Neural progenitor cell (in vitro differentiated cells): ENCODE results near the gene SH2D1B. TPM values are rescaled to one million over a fixed set of nuclear protein-coding genes. Genes with fewer than 3 reads are reported as not detected.

ENCODE experiments used
- DNase-seq: peaks from one replicate; pipeline ENCODE4 v3.0.0-alpha.2; 2016; ENCODE audit warnings: low spot score
- H2AFZ ChIP-seq: fragments of 200-600 bp; sonication (generic); replicated peaks from 2 replicates; pipeline ENCODE4 v1.6.1; 2016; ENCODE audit warnings: antibody characterized with exemption
- H3F3A ChIP-seq: fragments of 200-600 bp; sonication (generic); 2 replicates; pipeline ENCODE4 v1.6.1; 2016; ENCODE audit warnings: antibody characterized with exemption, low read depth
- H3K27ac ChIP-seq: fragments of 200-600 bp; sonication (generic); 2 replicates; pipeline ENCODE4 v1.5.1; 2016; ENCODE audit warnings: mild to moderate bottlenecking
- H3K27me3 ChIP-seq: fragments of 200-600 bp; sonication (generic); 2 replicates; pipeline ENCODE4 v1.6.1; 2016; ENCODE audit warnings: mild to moderate bottlenecking, moderate library complexity
- H3K36me3 ChIP-seq: fragments of 200-600 bp; sonication (generic); 2 replicates; pipeline ENCODE4 v1.5.1; 2016
- H3K4me1 ChIP-seq: fragments of 200-600 bp; sonication (generic); 2 replicates; pipeline ENCODE4 v1.6.1; 2016; ENCODE audit warnings: mixed run types
- H3K4me2 ChIP-seq: fragments of 200-600 bp; sonication (generic); 2 replicates; pipeline ENCODE4 v1.6.1; 2016
- H3K4me3 ChIP-seq: fragments of 200-600 bp; sonication (generic); 2 replicates; pipeline ENCODE4 v1.5.1; 2016
- H3K79me2 ChIP-seq: fragments of 200-600 bp; sonication (generic); 2 replicates; pipeline ENCODE4 v1.6.1; 2016; ENCODE audit warnings: low read depth
- H3K9ac ChIP-seq: fragments of 200-600 bp; sonication (generic); 2 replicates; pipeline ENCODE4 v1.6.1; 2016
- H3K9me3 ChIP-seq: fragments of 200-600 bp; sonication (generic); 2 replicates; pipeline ENCODE4 v1.5.1; 2016; ENCODE audit warnings: low read depth
- H4K20me1 ChIP-seq: fragments of 200-600 bp; sonication (generic); 2 replicates; pipeline ENCODE4 v1.6.1; 2016; ENCODE audit warnings: low read depth
- H3K27ac Mint-ChIP-seq: 3 replicates; pipeline ENCODE4 v1.8.0; 2021; ENCODE audit warnings: mixed read lengths
- H3K27me3 Mint-ChIP-seq: 2 replicates; pipeline ENCODE4 v1.8.0; 2022; ENCODE audit warnings: low read depth, mild to moderate bottlenecking, inconsistent platforms, moderate library complexity, mixed read lengths; ENCODE audit not compliant: insufficient read depth
- H3K36me3 Mint-ChIP-seq: 3 replicates; pipeline ENCODE4 v1.8.0; 2021; ENCODE audit warnings: mixed read lengths
- H3K4me1 Mint-ChIP-seq: 3 replicates; pipeline ENCODE4 v1.8.0; 2021; ENCODE audit warnings: mixed read lengths
- H3K4me3 Mint-ChIP-seq: 3 replicates; pipeline ENCODE4 v1.8.0; 2021; ENCODE audit warnings: mild to moderate bottlenecking, moderate library complexity, mixed read lengths
- H3K9me3 Mint-ChIP-seq: 3 replicates; pipeline ENCODE4 v1.8.0; 2020; ENCODE audit warnings: mixed read lengths
- EZH2 ChIP-seq: fragments of 200-600 bp; sonication (generic); IDR thresholded peaks from 2 replicates; pipeline ENCODE4 v1.6.1; 2017; ENCODE audit warnings: antibody characterized with exemption, mild to moderate bottlenecking, moderate library complexity
- EZH2phosphoT487 ChIP-seq: fragments of 200-600 bp; sonication (generic); IDR thresholded peaks from 2 replicates; pipeline ENCODE4 v1.6.1; 2017; ENCODE audit warnings: antibody characterized with exemption
- total RNA-seq: library from RNA; depleted of rRNA; stranded (reverse); fragments of >200 nt; gene quantifications from 2 replicates; pipeline ENCODE4 v1.2.3, GENCODE V29; 2015; ENCODE audit warnings: low replicate concordance
- TF ChIP-seq, protein P1 (sequence below): fragments of 200-600 bp; sonication (generic); IDR thresholded peaks from 2 replicates; pipeline ENCODE4 v1.5.1; 2017; ENCODE audit warnings: antibody characterized with exemption, mild to moderate bottlenecking

The SH2D1B gene
- total RNA-seq, 1 donor from 2014 or later, result not detected

- peaks cover 26% of the 10 kb centered on the region for H3K4me1 Mint-ChIP-seq
- peaks cover 3% of the 10 kb centered on the region for H3K27me3 Mint-ChIP-seq
- H2AFZ ChIP-seq, result no peak overlapping the region
- no peaks in the 10 kb centered on the region for H3K9me3 ChIP-seq
- H3K27me3 ChIP-seq, result no peaks in the 10 kb centered on the region
- DNase-seq, result no peak
- H3K4me2 ChIP-seq, result no peak overlapping the region
- H3K27ac Mint-ChIP-seq, result peak overlapping the region; percentile 16
- no peak overlapping the region for H3K27ac ChIP-seq
- no peak overlapping the region for H3K4me3 Mint-ChIP-seq
- H3K4me1 ChIP-seq, result no peaks in the 10 kb centered on the region
- H3K9me3 Mint-ChIP-seq, result no peaks in the 10 kb centered on the region
- TF ChIP-seq, protein P1, sequence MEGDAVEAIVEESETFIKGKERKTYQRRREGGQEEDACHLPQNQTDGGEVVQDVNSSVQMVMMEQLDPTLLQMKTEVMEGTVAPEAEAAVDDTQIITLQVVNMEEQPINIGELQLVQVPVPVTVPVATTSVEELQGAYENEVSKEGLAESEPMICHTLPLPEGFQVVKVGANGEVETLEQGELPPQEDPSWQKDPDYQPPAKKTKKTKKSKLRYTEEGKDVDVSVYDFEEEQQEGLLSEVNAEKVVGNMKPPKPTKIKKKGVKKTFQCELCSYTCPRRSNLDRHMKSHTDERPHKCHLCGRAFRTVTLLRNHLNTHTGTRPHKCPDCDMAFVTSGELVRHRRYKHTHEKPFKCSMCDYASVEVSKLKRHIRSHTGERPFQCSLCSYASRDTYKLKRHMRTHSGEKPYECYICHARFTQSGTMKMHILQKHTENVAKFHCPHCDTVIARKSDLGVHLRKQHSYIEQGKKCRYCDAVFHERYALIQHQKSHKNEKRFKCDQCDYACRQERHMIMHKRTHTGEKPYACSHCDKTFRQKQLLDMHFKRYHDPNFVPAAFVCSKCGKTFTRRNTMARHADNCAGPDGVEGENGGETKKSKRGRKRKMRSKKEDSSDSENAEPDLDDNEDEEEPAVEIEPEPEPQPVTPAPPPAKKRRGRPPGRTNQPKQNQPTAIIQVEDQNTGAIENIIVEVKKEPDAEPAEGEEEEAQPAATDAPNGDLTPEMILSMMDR, result no peak
- TF ChIP-seq EZH2phosphoT487, result no peak
- TF ChIP-seq EZH2, result no peak
- peaks cover 55% of the 10 kb centered on the region for H3K36me3 Mint-ChIP-seq
- no peaks in the 10 kb centered on the region for H3F3A ChIP-seq
- no peak overlapping the region for H3K4me3 ChIP-seq
- H3K36me3 ChIP-seq, result no peaks in the 10 kb centered on the region
- no peaks in the 10 kb centered on the region for H4K20me1 ChIP-seq
- H3K9ac ChIP-seq, result no peak overlapping the region
- H3K79me2 ChIP-seq, result no peaks in the 10 kb centered on the region
Measured at GRCh38 chr1:162359523-162360236, 52.3 kb downstream of the SH2D1B start.

DNA sequence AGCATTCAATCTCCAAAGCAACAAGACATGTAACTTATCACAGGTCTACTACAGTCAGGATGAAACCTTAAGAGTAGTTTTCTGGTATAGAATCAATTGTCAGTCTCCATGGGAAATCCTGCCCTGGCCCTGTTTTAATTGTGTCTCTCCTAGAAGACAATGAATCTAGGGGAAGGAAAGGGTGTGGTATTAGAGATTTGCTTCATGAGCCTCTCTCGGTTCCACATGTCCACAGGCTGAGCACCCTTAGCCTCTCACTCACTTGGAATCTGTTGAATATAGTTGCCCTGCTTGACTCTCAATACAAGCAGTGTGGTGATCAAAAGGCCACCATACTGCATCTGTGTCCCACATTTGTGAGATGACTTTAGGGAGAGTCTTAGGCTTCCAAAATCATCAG, 53.0 kb downstream of the SH2D1B start:
- no peak overlapping the region for H3K4me2 ChIP-seq
- Mint-ChIP-seq H3K27me3 (peaks cover 3% of the 10 kb centered on the region), H3K4me1 (peaks cover 24% of the 10 kb centered on the region), H3K9me3 (no peaks in the 10 kb centered on the region), H3K4me3 (no peak overlapping the region), H3K27ac (no peak overlapping the region), H3K36me3 (peaks cover 51% of the 10 kb centered on the region)
- H3K4me1 ChIP-seq, result no peaks in the 10 kb centered on the region
- no peak overlapping the region for H3K27ac ChIP-seq
- H4K20me1 ChIP-seq, result no peaks in the 10 kb centered on the region
- H3K4me3 ChIP-seq, result no peak overlapping the region
- no peaks in the 10 kb centered on the region for H3K9me3 ChIP-seq
- no peaks in the 10 kb centered on the region for H3K27me3 ChIP-seq
- H3K9ac ChIP-seq, result no peak overlapping the region
- no peaks in the 10 kb centered on the region for H3F3A ChIP-seq
- TF ChIP-seq EZH2 (no peak), EZH2phosphoT487 (no peak)
- TF ChIP-seq, protein P1, result no peak
- no peaks in the 10 kb centered on the region for H3K36me3 ChIP-seq
- no peaks in the 10 kb centered on the region for H3K79me2 ChIP-seq
- DNase-seq, result no peak
- no peak overlapping the region for H2AFZ ChIP-seq

DNA sequence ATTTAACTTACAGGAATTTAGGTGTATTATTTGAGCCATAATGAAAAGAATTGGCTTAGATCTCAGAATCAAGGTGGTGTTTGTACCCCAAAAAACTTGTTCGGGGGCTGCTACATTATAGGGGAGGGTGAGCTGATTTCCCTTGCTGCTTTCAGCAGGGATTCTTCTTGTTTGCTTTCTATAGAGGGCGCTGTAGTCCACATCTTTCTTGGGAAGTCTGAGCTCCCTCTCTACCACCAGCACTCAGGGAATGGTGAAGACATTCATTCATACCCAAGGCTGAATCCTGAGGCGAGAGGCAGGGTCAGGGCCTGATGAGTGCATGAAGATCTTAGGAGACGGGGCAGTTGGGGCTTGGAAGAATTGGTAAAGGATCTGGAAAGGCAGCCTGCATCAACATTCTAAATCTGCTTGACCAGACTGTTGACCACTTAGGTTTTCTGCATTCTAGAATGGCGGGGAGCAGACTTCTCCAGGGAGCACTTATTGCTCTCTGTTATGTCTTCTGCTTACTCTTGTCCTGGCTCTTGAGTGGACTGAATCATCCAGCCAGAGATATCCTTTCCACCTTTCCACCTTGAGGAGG, 54.2 kb downstream of the SH2D1B start:
- Mint-ChIP-seq H3K27ac (no peak overlapping the region), H3K27me3 (peaks cover 2% of the 10 kb centered on the region), H3K4me3 (no peak overlapping the region), H3K4me1 (peaks cover 22% of the 10 kb centered on the region), H3K36me3 (peaks cover 52% of the 10 kb centered on the region), H3K9me3 (no peaks in the 10 kb centered on the region)
- Histone ChIP-seq H3F3A (no peaks in the 10 kb centered on the region), H2AFZ (no peak overlapping the region), H3K4me3 (no peak overlapping the region), H3K27me3 (no peaks in the 10 kb centered on the region), H3K27ac (no peak overlapping the region), H3K36me3 (no peaks in the 10 kb centered on the region), H3K79me2 (no peaks in the 10 kb centered on the region), H3K4me2 (no peak overlapping the region), H3K4me1 (no peaks in the 10 kb centered on the region), H4K20me1 (no peaks in the 10 kb centered on the region), H3K9me3 (no peaks in the 10 kb centered on the region), H3K9ac (no peak overlapping the region)
- DNase-seq, result peak; percentile 79
- no peak for TF ChIP-seq EZH2phosphoT487
- TF ChIP-seq, protein P1, result peak; percentile 75
- no peak for TF ChIP-seq EZH2
